HG02840 (cell line): ENCODE data around the gene IL2RG.
A peak's percentile ranks its signal among the peaks of the same experiment; 100 is the strongest.

ENCODE experiments used
- ATAC-seq: cut with Tn5 transposase; IDR thresholded peaks from one replicate; pipeline ENCODE4 v1.9.1; 2021; ENCODE audit warnings: mild to moderate bottlenecking, moderate library complexity, moderate number of reproducible peaks; ENCODE audit not compliant: unreplicated experiment, low FRiP score

IL2RG gene

DNA sequence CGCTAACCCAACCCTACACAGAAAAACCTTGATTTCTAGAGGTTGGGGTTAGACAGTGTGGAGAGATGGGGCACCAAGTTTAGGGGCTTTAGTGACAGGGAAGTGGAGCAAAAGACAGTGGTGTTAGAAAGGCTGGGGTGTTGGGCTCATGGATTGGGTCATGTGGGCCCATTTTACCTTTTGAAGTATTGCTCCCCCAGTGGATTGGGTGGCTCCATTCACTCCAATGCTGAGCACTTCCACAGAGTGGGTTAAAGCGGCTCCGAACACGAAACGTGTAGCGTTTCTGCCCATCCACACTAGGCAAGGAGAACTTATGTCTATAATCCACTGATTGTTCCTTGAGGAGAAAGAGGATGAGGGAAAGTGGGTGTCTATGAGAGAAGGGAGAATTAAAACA lies 2.3 kb downstream of the IL2RG start:
- no peak for ATAC-seq

DNA sequence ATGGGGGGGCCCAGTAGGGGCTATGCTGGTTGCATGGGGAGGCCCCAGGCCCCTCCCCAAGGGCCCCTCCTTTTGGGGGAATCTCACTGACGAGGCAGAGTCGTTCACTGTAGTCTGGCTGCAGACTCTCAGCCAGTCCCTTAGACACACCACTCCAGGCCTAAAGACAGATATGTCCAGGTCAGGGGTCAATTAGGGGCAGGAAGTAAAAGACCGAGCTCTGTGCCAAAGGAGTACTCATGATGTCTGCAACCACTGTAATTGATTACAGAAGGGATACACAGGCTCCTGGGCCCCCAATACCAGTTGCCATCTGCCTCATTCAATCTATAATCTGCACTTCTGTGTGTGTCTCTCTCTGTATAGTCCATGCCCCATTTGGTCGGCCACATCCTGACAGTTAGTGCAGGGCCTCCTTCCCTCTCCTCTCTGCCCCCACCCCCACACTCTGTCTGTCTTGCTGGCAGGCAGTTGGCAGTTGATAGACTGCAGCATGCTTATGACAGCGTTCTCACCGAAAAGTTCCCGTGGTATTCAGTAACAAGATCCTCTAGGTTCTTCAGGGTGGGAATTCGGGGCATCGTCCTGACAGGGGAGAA lies 3.5 kb downstream of the IL2RG start:
- no peak for ATAC-seq

DNA sequence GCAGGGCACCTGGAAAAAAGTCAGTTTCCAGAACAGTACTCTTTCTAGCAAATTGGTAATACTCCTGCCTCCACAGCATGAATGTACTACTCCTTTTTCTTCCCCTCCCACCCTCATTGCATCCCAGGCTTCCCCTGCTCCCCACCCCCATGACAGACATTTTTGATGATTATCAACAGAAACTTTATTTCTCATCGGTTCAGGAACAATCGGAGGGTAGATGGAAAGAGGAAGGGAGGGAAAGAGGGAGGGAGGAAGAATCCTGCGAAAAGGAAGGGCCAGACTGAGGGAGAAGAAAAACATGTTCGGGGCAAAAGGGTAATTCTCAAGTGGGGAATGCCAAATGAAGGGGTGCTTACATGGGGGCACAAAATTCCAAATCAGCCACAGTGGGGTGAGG lies 4.1 kb downstream of the IL2RG start:
- ATAC-seq: no peak

DNA sequence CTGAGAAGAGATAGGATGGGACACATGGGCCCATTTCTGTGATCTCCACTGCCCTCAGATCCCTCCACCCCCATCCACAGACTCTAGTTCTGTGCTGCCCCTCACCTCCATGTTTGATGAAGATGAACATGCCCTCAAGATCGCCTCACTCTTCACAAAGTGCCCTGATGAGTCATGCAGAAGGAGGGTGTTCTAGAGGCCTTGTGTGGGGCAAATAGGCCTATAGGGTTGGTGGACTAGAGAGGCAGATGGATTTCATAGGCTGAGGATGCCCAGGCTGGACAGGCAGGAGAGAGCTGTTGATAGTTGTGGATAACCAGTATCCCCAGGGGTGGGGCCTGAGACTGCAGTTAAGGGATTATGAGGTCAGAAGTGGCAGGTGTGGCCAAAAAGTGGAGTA lies 5.0 kb downstream of the IL2RG start, which contains the start of gene CXorf65:
CXorf65 (minus strand) TSS at position 314 of the 400 bp plus-strand sequence; CDS start at position 130, 184 bp downstream.
- ATAC-seq: no peak

DNA sequence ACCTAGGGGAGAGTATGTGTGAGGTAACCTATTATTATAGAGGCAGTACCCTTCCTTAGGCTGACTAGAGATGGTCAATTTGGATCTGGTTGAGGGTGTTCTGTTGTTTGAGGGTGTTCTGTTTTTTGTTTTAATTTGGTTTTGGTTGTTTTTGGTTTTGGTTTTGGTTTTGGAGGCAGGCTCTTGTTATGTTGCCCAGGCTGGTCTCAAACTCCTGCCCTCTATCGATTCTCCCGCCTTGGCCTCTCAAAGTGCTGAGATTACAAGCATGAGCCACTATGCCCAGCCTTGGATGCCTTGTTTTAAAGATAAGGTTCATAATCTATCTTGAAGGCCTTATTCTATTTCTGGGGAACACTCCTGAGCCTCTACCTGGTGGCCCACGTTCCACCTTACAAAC lies 5.7 kb downstream of the IL2RG start:
- ATAC-seq: no peak

DNA sequence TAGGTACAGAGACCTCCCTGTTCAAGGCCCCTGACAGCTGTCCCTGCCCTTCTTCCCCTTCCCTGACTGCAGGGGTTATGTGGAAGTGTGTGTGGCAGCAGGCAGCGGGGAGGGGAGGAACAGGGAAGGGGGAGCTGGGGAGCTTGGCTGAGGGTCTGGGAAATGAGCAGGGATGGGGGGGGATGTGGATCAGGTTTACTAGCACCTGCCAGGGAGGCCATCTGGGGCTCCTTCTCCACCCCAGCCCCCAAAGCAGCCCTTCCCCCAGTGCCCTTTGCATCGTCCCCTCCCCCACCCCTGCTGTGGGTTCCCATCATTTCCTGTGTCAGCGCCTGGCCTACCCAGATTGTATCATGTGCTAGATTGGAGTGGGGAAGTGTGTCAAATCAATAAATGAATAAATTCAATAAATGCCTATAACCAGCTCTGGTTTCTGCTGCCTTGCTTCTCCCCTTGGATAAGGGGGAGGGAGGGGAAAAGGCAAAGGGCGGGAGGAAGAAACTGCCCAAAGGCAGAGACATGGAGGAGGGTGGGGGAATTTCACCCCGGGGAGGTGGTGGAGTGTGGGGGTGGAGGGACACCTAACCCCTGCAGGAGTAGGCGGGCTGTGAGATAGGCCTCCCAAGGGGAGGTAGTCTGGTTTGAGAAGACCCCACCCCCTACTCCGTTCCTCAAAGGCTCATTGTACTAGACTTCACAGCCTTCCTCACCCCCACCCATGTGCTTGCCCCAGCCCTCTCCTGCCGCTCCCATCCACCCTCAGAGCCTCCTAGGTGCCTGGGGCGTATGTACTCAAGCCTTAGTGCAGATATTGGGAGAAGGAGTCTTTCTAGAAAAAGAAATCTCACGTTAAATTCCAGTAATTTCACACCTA lies 8.0 kb downstream of the IL2RG start:
- ATAC-seq: no peak

DNA sequence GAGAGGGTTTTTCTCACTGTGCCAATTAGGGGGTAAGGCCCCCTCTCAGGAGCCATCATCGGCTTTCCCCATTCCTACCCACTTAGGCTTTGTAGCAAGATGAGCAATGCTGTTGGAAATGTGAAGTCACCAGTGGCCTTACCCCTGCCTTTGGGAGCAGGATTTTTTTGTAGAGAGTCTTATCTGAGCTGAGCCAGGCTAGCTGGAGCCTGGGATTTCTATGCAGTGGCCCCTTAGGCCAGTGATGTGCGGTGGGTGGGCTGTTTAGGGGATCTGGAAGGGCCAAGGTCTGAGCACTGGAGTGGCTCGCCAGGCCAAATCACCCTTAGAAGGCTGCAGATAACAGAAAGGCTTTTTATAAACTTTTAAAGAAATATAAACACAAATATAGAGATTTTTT lies 9.1 kb downstream of the IL2RG start:
- no peak for ATAC-seq

DNA sequence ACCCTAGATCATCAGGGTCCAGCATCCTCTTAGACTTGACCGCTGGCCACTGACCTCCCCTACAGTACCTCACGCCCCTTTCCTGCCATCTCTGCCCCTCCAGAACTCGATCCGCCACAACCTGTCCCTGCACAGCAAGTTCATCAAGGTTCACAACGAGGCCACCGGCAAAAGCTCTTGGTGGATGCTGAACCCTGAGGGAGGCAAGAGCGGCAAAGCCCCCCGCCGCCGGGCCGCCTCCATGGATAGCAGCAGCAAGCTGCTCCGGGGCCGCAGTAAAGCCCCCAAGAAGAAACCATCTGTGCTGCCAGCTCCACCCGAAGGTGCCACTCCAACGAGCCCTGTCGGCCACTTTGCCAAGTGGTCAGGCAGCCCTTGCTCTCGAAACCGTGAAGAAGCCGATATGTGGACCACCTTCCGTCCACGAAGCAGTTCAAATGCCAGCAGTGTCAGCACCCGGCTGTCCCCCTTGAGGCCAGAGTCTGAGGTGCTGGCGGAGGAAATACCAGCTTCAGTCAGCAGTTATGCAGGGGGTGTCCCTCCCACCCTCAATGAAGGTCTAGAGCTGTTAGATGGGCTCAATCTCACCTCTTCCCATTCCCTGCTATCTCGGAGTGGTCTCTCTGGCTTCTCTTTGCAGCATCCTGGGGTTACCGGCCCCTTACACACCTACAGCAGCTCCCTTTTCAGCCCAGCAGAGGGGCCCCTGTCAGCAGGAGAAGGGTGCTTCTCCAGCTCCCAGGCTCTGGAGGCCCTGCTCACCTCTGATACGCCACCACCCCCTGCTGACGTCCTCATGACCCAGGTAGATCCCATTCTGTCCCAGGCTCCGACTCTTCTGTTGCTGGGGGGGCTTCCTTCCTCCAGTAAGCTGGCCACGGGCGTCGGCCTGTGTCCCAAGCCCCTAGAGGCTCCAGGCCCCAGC lies 10.5 kb downstream of the IL2RG start:
- no peak for ATAC-seq

DNA sequence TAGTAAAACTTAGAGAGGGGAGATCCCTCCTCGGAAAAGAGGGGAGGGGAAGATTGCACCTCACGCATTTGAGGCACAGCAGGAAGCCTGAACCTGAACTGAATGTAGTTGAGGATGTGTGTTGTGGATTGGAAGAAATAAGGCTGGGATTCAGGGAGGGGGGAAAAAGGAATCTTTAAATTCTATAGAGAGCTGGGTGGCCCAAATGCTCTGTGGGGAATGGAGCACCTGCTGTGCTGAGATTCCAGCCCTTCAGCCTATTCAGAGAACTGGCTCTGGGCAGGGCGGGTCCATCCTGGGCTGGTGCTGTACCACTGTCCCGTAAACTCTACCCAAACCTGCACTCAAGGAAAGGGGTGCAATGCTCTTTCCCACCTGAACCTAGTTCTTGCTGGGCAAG lies 11.6 kb downstream of the IL2RG start:
- no peak for ATAC-seq

DNA sequence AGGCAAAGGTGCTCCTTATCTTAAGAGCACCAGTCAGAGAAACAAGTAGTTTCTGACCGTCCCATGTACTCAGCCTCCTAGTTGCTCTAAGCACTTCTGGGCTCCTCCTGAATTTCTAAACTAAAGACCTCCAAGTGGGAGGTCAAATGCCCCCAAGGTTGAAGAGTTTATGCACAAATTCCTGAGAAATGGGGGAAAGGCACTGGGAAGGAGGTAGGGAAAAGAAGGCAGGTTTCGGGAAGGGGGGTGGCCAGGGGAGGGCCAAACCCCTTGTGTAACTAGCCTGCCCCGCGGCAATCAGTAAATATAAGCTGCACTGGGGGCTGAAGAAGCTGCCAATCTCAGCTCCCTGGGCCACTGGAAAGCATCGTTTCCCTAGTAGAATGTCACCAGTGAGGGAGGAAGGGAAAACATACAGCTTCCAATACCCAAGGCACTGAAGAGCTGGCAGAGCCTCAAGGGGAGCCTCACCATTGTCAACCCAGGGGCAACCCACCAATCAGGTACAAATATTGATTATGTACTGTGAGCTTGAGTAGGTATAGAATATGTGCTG lies 12.3 kb downstream of the IL2RG start:
- no peak for ATAC-seq

DNA sequence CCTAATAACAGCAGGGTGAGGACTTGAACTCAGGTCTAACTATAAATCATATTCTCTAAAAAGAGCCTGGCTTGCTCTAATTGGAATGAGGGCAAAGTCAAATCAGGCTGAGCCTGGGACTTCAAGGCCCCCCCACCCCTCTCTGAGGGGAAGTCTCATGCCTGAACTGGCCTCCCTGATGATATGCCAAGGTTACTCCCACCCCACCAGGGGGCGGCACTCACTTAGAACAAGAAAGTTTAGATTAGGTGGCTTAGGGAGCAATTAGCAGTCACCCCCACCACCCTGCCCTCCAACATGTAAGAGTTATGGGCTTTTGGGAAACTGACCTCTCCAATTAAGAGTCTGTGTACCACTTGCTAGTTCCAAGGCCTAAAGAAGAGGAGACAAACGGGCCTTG lies 13.1 kb downstream of the IL2RG start:
- no peak for ATAC-seq

DNA sequence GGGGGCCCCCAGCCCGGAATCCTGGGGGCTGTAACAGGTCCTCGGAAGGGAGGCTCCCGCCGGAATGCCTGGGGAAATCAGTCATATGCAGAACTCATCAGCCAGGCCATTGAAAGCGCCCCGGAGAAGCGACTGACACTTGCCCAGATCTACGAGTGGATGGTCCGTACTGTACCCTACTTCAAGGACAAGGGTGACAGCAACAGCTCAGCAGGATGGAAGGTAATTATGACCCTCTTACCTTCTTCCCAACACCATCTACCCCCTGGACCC lies 14.7 kb downstream of the IL2RG start:
- ATAC-seq: no peak

DNA sequence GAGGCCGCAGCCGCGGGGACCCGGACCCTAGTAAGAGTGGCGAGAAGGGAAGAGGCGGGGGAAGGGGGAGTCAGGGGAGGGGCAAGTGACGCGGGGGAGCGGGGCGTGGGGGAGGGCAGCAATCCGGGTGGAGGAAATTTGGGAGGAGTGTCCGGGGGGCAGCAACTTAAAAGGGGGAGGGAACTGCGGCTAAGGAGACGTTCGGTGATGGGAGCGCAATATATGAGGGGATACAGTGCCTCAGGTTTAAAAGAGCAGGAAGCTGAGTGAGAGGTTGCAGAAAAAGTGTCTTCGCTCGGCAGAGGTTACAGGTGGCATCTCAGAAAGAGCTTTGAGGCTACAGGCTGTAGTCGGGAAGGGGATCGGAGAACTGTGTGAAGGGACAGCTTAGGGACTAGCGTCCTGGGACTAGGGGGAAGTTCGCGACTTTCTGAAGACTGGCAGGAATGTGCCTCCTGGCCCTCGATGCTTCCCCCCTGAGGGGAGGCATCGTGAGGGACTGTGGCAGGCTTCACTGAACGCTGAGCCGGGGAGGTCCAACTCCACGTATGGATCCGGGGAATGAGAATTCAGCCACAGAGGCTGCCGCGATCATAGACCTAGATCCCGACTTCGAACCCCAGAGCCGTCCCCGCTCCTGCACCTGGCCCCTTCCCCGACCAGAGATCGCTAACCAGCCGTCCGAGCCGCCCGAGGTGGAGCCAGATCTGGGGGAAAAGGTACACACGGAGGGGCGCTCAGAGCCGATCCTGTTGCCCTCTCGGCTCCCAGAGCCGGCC lies 15.2 kb downstream of the IL2RG start:
- no peak for ATAC-seq

DNA sequence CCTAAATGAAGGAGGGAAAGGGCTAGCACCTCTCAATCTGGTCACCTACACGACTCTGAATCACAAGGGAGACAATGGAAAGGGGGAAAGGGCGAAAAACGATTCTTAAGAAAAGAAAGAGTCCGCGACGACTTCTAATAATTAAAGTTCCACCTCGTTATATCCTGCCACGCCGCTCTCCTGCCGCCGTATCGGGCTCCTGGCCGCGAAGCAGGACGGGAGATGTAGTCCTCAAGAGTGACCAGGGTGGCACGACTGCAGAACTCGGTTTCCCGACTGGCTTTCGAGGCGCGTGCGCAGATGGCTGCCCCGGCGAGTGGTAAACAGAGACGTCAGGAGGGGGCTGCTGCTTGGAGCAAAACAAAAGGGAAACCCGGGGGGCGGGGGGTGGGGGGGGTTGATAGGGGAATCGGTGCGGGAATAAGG lies 15.8 kb downstream of the IL2RG start, which contains the start of gene FOXO4:
FOXO4 (plus strand) TSS at position 297 of the 426 bp plus-strand sequence. CDS start 678 bp downstream, outside the sequence.
- peak; percentile 90 for ATAC-seq

DNA sequence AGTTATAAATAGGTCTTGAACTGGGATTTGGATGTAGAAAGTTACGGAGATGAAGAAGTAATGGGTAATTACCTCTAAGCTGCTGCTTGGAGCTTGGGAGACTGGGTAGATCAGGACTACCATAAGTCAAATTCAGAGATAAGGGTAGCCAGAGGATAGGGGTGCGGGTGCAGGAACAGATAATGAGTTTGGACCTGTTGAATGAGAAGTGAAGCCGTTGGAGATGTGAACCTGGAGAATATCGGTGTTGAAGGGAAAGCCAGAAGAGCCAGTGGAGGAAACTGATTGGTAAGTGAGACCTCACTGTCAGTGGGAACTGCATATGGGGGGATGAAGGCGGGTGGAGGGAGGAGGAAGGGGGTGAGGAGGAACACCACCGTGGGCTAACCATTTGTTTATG lies 16.3 kb downstream of the IL2RG start:
- no peak for ATAC-seq

DNA sequence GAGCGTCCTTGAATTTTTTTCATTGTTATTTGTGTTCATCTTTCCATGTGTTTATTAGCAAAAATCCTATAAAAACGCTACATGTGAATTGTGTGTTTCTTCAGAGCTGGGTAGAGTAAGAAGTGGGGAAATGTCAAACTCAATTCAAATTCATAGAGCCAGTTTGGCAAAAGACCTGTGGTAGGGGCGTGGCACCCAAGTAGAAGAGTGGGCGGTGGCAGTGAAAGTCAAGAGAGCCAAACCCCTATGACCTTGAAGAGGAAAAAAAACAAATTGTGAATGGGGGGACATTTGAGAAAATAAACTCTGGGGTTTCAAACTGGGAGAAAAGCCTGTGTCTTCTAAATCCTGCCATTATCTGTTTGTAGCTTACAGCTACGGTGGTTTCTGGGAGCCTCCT lies 20.1 kb downstream of the IL2RG start:
- ATAC-seq: no peak

DNA sequence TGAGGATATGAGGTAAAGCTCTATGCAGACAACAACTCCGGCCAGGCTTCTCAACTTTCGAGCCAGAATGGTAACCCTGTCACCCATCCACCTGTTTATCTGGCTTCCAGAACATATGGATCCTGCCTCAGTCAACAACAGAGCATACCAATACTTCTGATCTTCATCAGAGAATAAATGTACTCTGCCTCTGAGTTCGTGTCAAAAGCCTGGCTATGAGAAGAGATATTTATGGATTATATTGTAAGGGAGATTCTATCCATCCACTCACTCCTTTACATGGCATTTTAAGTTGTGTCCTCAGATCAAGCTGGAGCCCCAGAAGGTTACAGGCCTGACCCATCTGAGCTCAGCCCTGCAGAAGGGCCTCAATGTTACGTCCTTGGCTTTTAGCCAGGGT lies 25.5 kb downstream of the IL2RG start:
- no peak for ATAC-seq

DNA sequence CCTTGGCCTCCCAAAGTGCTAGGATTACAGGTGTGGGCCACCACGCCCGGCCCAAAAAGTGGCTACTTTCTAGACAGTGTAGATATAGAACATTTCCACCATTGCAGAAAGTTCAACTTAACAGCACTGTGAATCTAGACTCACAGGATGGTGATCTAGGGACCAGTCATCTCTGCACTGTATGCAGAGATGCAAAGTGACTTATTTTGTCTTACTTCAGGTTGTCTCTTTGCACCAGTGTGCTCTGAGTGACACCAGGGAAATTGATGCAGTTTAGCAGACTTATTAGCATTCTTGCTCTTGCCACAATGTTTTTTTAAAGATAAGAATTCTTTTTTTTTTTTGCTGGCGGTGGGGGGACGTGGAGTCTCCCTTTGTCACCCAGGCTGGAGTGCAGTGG lies 28.6 kb downstream of the IL2RG start:
- ATAC-seq: no peak

DNA sequence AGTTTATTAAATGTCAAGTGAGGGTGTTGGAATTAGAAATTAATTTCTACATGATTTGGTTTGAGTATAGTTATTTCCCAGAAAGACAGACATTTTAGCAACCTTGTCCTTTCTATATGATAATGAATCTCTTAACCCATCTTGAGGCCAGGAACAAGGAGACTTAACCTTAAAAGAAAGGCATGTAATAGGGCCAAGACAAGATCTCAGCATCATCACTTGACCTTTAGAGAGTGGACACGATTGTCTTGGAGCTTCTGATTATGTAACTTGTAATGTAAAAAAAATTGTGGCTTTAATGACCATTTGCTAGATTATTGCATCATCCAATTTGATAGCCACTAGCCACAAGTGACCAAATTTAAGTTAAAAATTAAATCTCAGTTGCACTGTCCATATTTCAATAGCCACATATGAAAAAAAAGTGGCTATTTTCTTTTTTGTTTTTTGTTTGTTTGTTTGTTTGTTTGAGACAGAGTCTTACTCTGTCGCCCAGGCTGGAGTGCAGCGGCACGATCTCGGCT lies 29.2 kb downstream of the IL2RG start:
- ATAC-seq: no peak
